PFSK-1 (cell line): ENCODE results near the gene SAMD14. TPM values are rescaled to one million over a fixed set of nuclear protein-coding genes. Genes with fewer than 3 reads are reported as not detected.

Experiments
- FOXP2 ChIP-seq: optimal IDR thresholded peaks from 2 replicates; pipeline ENCODE3; 2011; ENCODE audit warnings: borderline replicate concordance, control low read depth, inconsistent platforms; ENCODE audit not compliant: insufficient read depth; ENCODE audit errors: extremely low read length, extremely low read depth
- POLR2AphosphoS5 ChIP-seq: IDR thresholded peaks from 2 replicates; pipeline ENCODE4 v1.6.1; 2012; ENCODE audit warnings: low read depth, mild to moderate bottlenecking, control low read depth, low read length, moderate library complexity
- REST ChIP-seq, 2 experiments: IDR thresholded peaks; 2 replicates each; pipeline versions ENCODE4 v1.6.1 to v1.8.0; 2011 to 2012; ENCODE audit warnings: low read depth in 2 of 2, low read length in 2 of 2, control low read depth in 1 of 2, inconsistent platforms in 1 of 2, mild to moderate bottlenecking in 1 of 2, moderate library complexity in 1 of 2; ENCODE audit not compliant: insufficient read depth in 1 of 2
- SIN3A ChIP-seq: IDR thresholded peaks from 2 replicates; pipeline ENCODE4 v1.6.1; 2012; ENCODE audit warnings: mild to moderate bottlenecking, low read length, moderate library complexity, borderline replicate concordance; ENCODE audit not compliant: insufficient read depth
- TAF1 ChIP-seq: IDR thresholded peaks from 2 replicates; pipeline ENCODE4 v1.6.1; 2012; ENCODE audit warnings: low read length, control low read depth, borderline replicate concordance; ENCODE audit not compliant: insufficient read depth
- polyA plus RNA-seq: library from polyadenylated mRNA; unstranded; fragments of >200 nt; gene quantifications from one replicate; pipeline ENCODE4 v1.2.1, GENCODE V29; 2012; ENCODE audit warnings: low read depth, missing spikeins; ENCODE audit not compliant: insufficient read length

The SAMD14 gene
- 24.5 TPM for polyA plus RNA-seq

- TF ChIP-seq FOXP2, result no peak
- no peak for TF ChIP-seq TAF1
- no peak for TF ChIP-seq REST (IDR thresholded peaks at IDR 0.05; ENCODE audit: insufficient read depth in 1 of 2, low read depth in 2 of 2, low read length in 2 of 2)
- TF ChIP-seq SIN3A, result no peak
- TF ChIP-seq POLR2AphosphoS5, result no peak
Observed at GRCh38 chr17:50129728-50130558, at the start of gene SAMD14. Gene SAMD14, minus strand, starts transcription at chr17:50130160. Its CDS starts 5,201 bp downstream, at chr17:50124959.

GRCh38 chr17:50177983-50178834, 48.2 kb upstream of the SAMD14 start:
- TF ChIP-seq REST (IDR thresholded peaks at IDR 0.05; ENCODE audit: insufficient read depth in 1 of 2, low read depth in 2 of 2, low read length in 2 of 2), result 0 out of 4 replicates have a peak, but pooled peaks of 1 of the 2 experiments have one; percentile 43
- TF ChIP-seq FOXP2, result peak; percentile 58
- no peak for TF ChIP-seq SIN3A
- TF ChIP-seq POLR2AphosphoS5, result peak; percentile 71
- 0 out of 2 replicates have a peak, but pooled peaks have one; percentile 39 for TF ChIP-seq TAF1

- TF ChIP-seq REST (IDR thresholded peaks at IDR 0.05; ENCODE audit: insufficient read depth in 1 of 2, low read depth in 2 of 2, low read length in 2 of 2) (no peak), FOXP2 (no peak), POLR2AphosphoS5 (no peak), TAF1 (no peak), SIN3A (no peak)
Observed at GRCh38 chr17:50177476-50177875, 47.5 kb upstream of the SAMD14 start.

- TF ChIP-seq POLR2AphosphoS5 (no peak), REST (IDR thresholded peaks at IDR 0.05; ENCODE audit: insufficient read depth in 1 of 2, low read depth in 2 of 2, low read length in 2 of 2) (no peak), FOXP2 (no peak), TAF1 (no peak), SIN3A (no peak)
Observed at GRCh38 chr17:50176559-50177357, 46.8 kb upstream of the SAMD14 start.
